HepG2 (cell line): ENCODE data around the gene RTBDN. TPM values are rescaled to one million over a fixed set of nuclear protein-coding genes. Genes with fewer than 3 reads are reported as not detected.

Experiments
- ATF7-NPFF ChIP-seq: sonication (generic); formaldehyde crosslinking; IDR thresholded peaks from 2 replicates; pipeline ENCODE4 v1.8.1; 2023; ENCODE audit warnings: mild to moderate bottlenecking, low read depth, missing genetic modification reagents, moderate library complexity
- CBX2 ChIP-seq, 2 experiments: fragments of 200-600 bp in 1 of 2; sonication (generic); formaldehyde crosslinking in 1 of 2; IDR thresholded peaks; 2 replicates each; pipeline versions ENCODE4 v1.7.0 to v1.8.1; 2018 to 2022; ENCODE audit warnings: low read depth in 2 of 2, low read length in 1 of 2, mild to moderate bottlenecking in 1 of 2, missing genetic modification reagents in 1 of 2
- CHCHD3 ChIP-seq: sonication (generic); formaldehyde crosslinking; IDR thresholded peaks from 2 replicates; pipeline ENCODE4 v1.8.0; 2022; ENCODE audit warnings: mild to moderate bottlenecking, missing genetic modification reagents, moderate library complexity
- CREBL2 ChIP-seq: sonication (generic); formaldehyde crosslinking; IDR thresholded peaks from 2 replicates; pipeline ENCODE4 v1.8.1; 2023; ENCODE audit warnings: missing genetic modification reagents, mild to moderate bottlenecking, borderline replicate concordance
- HNRNPUL1 ChIP-seq: fragments of 200-400 bp; formaldehyde crosslinking; IDR thresholded peaks from 2 replicates; pipeline ENCODE4 v1.6.1; 2017; ENCODE audit warnings: low read depth, mild to moderate bottlenecking, low read length, moderate library complexity
- JUN ChIP-seq: sonication (generic); formaldehyde crosslinking; IDR thresholded peaks from 2 replicates; pipeline ENCODE4 v1.4.0; 2020; ENCODE audit warnings: mild to moderate bottlenecking, missing genetic modification reagents
- MAFF ChIP-seq: IDR thresholded peaks from 2 replicates; pipeline ENCODE4 v1.6.1; 2011; ENCODE audit warnings: low read depth, low read length, improper control_type of control experiment
- MLXIP ChIP-seq: sonication (generic); formaldehyde crosslinking; IDR thresholded peaks from 2 replicates; pipeline ENCODE4 v1.9.0; 2021; ENCODE audit warnings: missing genetic modification reagents, borderline replicate concordance
- NFIB ChIP-seq: sonication (generic); formaldehyde crosslinking; IDR thresholded peaks from 2 replicates; pipeline ENCODE4 v1.9.0; 2021; ENCODE audit warnings: missing genetic modification reagents, mild to moderate bottlenecking, borderline replicate concordance
- NFRKB ChIP-seq: fragments of 450-650 bp; IDR thresholded peaks from 2 replicates; pipeline ENCODE4 v1.6.1; 2017
- PHF8 ChIP-seq: sonication (generic); formaldehyde crosslinking; IDR thresholded peaks from 2 replicates; pipeline ENCODE4 v1.5.0; 2020; ENCODE audit warnings: missing genetic modification reagents
- RAD21 ChIP-seq: fragments of 450-650 bp; formaldehyde crosslinking; IDR thresholded peaks from 2 replicates; pipeline ENCODE4 v1.5.0; 2020; ENCODE audit warnings: mild to moderate bottlenecking
- ZHX2 ChIP-seq, 2 experiments: sonication (generic) in 1 of 2; formaldehyde crosslinking in 1 of 2; IDR thresholded peaks; 2 replicates each; pipeline versions ENCODE4 v1.6.1 to v1.9.0; 2014 to 2022; ENCODE audit warnings: antibody characterized with exemption in 1 of 2, borderline replicate concordance in 1 of 2, inconsistent platforms in 1 of 2, low read depth in 1 of 2, missing genetic modification reagents in 1 of 2
- ZNF547 ChIP-seq: sonication (generic); formaldehyde crosslinking; IDR thresholded peaks from 2 replicates; pipeline ENCODE4 v1.5.1; 2020; ENCODE audit warnings: mild to moderate bottlenecking, missing genetic modification reagents
- ZNF614 ChIP-seq: IDR thresholded peaks from 2 replicates; pipeline ENCODE4 v1.6.1; 2018; ENCODE audit warnings: missing biosample characterization, missing genetic modification reagents, inconsistent platforms, borderline replicate concordance
- ZNF674 ChIP-seq: sonication (generic); formaldehyde crosslinking; IDR thresholded peaks from 2 replicates; pipeline ENCODE4 v1.5.0; 2020; ENCODE audit warnings: low read depth, mild to moderate bottlenecking, missing genetic modification reagents
- ZNF772 ChIP-seq: sonication (generic); formaldehyde crosslinking; IDR thresholded peaks from 2 replicates; pipeline ENCODE4 v1.5.0; 2020; ENCODE audit warnings: mild to moderate bottlenecking, missing genetic modification reagents
- ZNF777 ChIP-seq: sonication (generic); formaldehyde crosslinking; IDR thresholded peaks from 2 replicates; pipeline ENCODE4 v1.4.0; 2020; ENCODE audit warnings: missing genetic modification reagents
- ZNF879 ChIP-seq: sonication (generic); formaldehyde crosslinking; IDR thresholded peaks from 2 replicates; pipeline ENCODE4 v1.8.1; 2023; ENCODE audit warnings: missing genetic modification reagents
- ZSCAN20 ChIP-seq: sonication (generic); formaldehyde crosslinking; IDR thresholded peaks from 2 replicates; pipeline ENCODE4 v1.4.0; 2020; ENCODE audit warnings: missing genetic modification reagents, mild to moderate bottlenecking, borderline replicate concordance
- polyA plus RNA-seq, 8 experiments: library from polyadenylated mRNA; depleted of rRNA in 3 of 8; stranded (reverse) in 7 of 8; unstranded in 1 of 8; fragments of >200 nt; fragmentation: Illumina TruSeq in 4 of 8; extraction: Trizol in 4 of 8; gene quantifications; 2 replicates each; pipeline versions ENCODE4 v1.2.1 to v1.2.3, GENCODE V29; 2011 to 2016; ENCODE audit warnings: low read depth in 4 of 8, missing spikeins in 1 of 8, mixed read lengths in 1 of 8; ENCODE audit not compliant: insufficient read depth in 1 of 8
- total RNA-seq, 5 experiments: library from RNA; depleted of rRNA; stranded (reverse); fragments of >200 nt; fragmentation: Illumina TruSeq; extraction: Trizol; gene quantifications; 2 replicates each; pipeline ENCODE4 v1.2.3, GENCODE V29; 2016; ENCODE audit warnings: low read depth in 1 of 5

The RTBDN gene
- total and polyA plus RNA-seq, 2 of the 13 experiments (the other 11 are each of a cell fraction or from before 2014, with no cell fraction given): 0.27 to 0.48 TPM

GRCh38 chr19:12793290-12794195 lies 40.8 kb downstream of the RTBDN start (continued):
- TF ChIP-seq HNRNPUL1 (0 out of 2 replicates have a peak, but pooled peaks have one; percentile 41), ZNF772 (peak; percentile 45; the same call in 1 of the 2 replicates), ZSCAN20 (CRISPR knock-in tag) (peak; percentile 63; the same call in 1 of the 2 replicates), ZNF879 (CRISPR knock-in tag) (no peak), RAD21 (CRISPR knock-in tag) (peak; percentile 50; the same call in 1 of the 2 replicates), ZNF777 (CRISPR knock-in tag) (peak; percentile 77), CHCHD3 (CRISPR knock-in tag) (no peak), CREBL2 (CRISPR knock-in tag) (no peak), CBX2 (IDR thresholded peaks at IDR 0.05; ENCODE audit: low read depth, low read length) (no peak), CBX2 (CRISPR knock-in tag; IDR thresholded peaks at IDR 0.05; ENCODE audit: low read depth) (no peak), PHF8 (CRISPR knock-in tag) (peak; percentile 60), NFRKB (no peak), ZHX2 (IDR thresholded peaks at IDR 0.05; ENCODE audit: low read depth) (0 out of 2 replicates have a peak, but pooled peaks have one; percentile 20), ZHX2 (CRISPR knock-in tag; IDR thresholded peaks at IDR 0.05; ENCODE audit: borderline replicate concordance) (no peak), NFIB (no peak), MLXIP (CRISPR knock-in tag) (no peak), ZNF674 (CRISPR knock-in tag) (no peak), MAFF (no peak), JUN (CRISPR knock-in tag) (no peak), ZNF547 (CRISPR knock-in tag) (peak; percentile 88), ZNF614 (CRISPR knock-in tag) (no peak), ATF7-NPFF (CRISPR knock-in tag) (no peak)
